GM19324 (cell line): ENCODE measurements around the gene MYO18B.

Experiments
- ATAC-seq: cut with Tn5 transposase; IDR thresholded peaks from one replicate; pipeline ENCODE4 v1.9.1; 2021; ENCODE audit warnings: mild to moderate bottlenecking, moderate library complexity; ENCODE audit not compliant: unreplicated experiment, low FRiP score

The MYO18B gene

DNA sequence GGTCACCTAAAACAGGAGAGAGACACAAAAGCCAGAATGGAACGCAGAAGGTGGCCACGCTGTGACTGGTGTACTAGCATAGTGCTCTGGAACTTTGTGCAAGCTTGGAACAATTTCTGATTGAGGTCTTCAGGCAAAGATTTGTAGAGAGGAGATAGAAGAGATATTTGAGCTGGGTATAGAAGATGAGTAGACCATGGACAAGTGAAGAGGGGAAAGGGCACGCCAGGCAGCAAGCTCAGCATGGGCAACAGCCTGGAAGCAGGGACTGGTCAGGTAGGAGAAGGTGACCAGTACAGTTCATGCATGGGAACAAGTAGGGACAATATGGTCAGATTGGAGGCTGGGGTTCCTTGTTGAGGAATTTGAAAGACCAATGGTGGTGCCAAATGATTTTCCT, 24.4 kb downstream of the MYO18B start:
- ATAC-seq: no peak

DNA sequence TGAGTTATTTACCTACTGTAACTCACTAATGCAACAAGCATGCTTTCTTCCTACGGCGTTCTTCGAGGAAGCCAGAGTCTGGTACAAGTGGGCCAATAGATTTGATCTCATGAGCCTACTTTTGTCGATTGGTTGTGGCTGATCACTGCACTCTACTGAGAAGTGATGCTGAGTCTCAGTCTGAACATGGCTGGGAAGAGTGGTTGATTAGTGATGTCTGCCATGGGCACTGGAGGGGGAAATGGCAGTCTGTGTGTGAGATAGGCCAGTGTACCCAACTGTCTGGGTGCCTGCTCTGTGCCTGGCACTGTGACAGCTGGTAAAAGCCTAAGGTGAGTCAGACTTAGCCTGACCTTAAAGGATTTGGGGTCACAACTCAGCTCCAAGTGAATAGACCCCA, 28.3 kb downstream of the MYO18B start:
- no peak for ATAC-seq

DNA sequence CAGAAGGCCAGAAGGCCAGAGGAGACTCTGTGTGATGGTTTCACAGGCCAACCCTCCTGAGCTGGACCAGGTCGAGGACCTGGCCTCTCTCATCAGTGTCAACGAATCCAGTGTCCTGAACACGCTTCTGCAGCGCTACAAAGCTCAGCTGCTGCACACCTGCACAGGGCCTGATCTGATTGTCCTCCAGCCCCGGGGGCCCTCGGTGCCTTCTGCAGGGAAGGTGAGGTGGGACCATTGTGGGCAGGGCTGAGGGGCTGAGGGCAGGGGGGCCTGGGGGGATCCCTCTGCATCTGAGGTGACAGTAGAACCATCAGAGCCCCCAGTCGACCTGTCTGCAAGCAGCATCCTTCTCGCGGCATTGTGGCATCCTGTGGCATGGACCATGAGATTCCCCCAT, 30.3 kb downstream of the MYO18B start:
- no peak for ATAC-seq

DNA sequence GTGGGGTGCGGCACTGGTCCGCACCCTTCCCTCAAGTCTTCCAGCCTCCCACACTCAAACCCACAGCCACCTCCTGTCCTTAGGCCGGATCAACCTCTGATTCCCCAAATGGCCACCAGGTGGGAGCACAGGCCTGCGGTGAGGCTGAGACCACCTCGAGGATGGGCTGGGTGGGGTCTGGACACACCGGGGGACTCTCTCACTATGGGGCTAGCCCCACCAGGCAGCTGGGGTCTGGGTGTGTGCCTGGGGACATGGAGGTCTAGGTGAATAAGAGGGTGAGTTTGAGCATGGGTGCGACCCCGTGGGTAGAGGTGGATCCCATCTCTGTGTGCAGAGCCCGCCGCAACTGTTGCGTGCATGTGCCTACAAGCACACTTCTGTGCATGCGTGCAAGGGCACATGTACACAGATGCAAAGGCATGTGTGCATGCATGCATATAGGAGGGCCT, 32.6 kb downstream of the MYO18B start:
- ATAC-seq: no peak

DNA sequence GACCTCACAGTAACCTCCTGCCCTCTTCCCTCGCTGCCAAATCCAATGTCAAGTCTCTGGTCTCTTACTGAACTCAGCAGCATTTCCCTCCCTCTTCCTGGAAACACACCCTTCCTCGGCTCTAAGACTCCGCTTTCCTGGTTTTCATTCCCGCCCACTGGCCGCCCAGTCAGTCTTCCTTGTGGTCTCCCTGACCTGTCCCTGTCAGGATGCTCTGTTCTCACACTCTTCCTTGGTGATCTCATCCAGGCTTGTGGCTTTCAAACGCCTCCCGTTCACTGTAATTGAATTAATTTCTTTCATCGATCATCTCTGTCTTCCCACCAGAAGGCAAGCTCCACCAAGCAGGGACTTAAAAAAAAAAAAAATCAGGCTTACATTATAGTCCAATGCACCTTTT, 33.5 kb downstream of the MYO18B start:
- no peak for ATAC-seq

DNA sequence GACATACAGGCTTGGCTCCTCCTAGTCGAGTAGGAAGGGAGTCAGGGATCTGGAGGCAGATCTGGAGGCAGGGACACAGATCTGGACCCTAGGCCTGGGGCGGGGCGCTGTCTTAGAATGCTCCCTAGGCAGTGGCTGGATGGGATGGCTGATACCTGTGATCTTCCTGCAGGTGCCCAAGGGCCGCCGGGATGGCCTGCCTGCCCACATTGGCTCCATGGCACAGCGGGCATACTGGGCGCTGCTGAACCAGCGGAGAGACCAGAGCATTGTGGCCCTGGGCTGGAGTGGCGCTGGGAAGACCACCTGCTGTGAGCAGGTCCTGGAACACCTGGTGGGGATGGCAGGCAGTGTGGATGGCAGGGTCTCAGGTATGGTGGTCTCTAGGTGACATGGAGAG, 35.4 kb downstream of the MYO18B start:
- no peak for ATAC-seq

DNA sequence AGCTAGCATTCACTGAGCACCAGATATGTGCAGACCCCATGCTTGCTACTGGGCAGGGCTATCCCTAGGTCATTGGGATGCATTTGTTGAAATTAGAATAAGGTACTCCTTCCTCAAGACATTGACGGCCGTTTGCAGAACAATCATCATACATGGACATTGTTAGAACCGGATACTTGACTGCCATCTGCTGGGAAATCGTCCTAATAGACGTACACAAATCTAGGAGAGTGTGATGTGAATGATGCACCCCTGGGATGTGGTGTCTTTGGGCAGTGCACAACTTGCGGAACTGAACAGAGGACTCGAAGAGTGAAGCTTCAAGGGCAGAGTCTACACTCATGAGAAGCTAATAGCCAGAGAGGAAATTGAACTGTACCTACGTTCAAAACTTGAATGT, 35.9 kb downstream of the MYO18B start:
- ATAC-seq: no peak

DNA sequence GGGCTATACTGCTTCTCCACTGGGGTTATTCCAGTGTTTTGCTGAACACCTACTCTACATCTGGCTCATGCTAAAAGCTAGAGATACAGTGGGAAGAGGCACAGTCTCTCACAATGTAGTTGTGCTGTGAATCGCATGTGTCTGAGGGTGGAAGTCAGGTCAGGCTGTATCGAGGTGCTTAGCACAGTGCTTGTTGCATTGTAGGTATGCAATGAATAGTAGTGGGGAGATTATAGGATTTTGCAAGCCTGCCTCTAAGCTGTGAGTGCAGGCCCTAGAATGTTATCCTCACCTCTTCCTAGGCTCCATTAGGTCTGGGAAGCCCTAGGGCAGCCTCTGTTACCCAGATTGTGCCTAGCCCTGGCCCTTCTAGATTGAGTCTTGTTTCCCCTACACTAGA, 37.4 kb downstream of the MYO18B start:
- no peak for ATAC-seq

DNA sequence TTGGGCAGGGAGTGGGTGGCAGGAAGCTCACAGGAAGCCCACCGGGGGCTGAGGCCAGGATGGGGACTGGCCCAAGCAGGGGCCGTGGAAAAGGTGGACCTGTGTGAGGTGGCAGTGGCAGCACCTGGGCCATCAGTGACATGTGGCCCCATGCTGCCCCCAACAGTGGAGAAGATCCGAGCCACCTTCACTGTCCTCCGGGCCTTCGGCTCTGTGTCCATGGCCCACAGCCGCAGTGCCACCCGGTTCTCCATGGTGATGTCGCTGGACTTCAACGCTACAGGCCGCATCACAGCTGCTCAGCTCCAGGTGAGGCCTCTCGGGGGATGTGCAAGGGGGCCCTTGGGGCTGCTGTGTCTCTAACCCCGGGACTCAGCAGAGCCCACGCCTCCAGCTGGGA, 37.9 kb downstream of the MYO18B start:
- no peak for ATAC-seq

DNA sequence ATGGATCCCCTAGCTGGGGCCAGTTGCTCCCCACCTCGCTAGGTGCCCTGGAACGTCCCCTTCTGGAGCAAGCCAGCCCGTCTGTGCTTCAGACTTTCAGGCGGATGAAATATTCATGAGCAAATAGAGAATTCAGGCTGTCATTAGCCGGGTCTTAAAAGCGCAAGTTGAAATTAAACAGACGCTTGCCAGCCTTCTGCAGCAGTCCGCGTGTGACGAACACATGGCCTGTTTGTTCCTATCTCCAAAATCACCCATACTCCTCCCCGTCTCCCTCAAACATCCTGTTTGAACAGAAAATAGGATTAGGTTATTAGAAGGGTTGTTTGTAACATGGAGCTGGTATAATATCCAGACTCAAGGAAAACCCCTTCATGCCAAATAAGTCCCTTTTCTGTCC, 38.7 kb downstream of the MYO18B start:
- no peak for ATAC-seq

DNA sequence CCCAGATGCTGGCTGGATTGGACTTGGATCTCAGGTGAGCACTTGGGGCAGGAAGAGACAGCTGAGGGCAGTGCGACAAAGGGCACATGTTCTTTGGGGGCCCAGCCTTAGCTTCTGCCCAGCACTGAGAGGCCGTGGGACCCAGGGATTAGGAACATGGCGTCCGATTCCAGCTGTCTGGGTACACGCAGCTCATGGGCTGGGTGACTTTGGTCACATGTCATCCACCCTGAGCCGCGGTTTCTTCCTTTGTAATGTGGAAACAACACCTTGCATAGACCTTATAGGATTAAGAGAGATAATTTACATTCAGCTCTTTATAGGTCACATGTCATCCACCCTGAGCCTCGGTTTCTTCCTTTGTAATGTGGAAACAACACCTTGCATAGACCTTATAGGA, 39.8 kb downstream of the MYO18B start:
- ATAC-seq: no peak

DNA sequence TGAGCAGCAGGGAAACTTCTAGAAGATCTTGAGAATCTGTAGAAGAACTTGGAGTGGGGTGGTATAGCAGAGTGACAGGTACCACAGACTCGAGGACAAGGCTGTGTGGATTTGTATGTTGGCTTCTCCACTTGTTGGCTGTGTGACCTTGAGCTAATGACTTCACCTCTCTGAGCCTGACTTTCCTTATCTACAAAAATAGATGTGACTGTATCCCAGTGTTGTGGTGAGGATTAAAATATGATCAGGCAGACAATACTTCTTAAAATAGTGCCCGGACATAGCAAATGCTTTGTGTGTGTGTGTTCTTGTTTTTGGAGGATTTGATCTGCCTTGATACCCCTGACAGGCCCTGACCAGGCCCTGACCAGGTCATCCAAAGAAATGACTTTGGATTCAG, 40.8 kb downstream of the MYO18B start:
- no peak for ATAC-seq

DNA sequence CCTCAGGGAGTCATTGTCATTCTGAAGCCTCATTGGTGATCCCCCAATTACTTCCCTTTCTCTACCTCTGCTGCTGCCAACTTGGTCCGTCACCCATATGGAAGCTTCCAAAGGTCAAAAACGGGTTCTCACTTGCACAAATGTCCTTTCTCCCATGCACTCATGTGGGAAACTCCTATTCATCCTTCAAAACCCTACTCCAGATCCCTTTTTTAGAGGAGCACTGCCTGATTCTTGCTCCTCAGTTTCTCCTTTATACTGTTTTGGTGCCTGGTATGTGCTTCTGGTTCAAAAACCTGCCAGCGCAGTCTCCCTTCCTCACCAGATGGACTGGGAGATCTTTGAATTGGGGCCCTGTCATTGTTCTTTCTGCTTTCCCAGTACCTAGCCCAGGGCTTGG, 41.9 kb downstream of the MYO18B start:
- no peak for ATAC-seq

DNA sequence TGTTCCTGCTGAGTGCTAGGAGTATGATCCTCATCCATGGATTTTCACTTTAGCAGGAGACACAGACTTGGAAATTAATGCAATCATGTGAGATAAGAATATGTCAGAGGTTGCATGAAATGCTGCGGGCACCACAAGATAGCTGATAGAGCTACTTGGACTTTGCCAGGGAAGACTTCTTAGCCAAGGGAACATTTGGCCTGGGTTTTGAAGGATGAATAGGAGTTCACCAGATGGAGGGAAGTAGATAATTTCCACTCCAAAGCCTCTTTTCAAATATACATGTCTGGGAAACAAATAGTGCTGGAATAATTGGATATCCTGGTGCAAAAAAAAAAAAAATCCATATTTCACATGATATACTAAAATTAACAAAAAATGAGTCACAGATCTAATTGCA, 44.2 kb downstream of the MYO18B start:
- no peak for ATAC-seq

DNA sequence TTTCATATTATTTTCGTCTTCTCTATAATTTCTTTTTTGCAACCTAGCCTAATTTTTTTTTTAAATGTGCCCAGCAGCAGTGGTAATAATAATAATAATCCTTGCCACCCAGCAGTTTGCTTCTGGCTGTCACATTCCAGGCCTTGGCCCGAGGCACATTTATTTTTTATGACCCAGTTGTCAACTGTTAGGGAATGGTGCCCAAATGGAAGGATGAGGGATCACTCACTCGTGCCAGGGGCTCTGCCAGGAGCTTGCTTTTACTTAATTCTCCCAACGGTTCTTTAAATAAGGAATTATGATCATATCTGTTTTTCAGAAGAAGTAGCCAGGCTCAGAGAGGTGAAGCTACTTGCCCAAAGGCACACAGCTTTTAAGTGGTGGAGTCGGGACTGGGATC, 49.6 kb downstream of the MYO18B start:
- ATAC-seq: no peak

DNA sequence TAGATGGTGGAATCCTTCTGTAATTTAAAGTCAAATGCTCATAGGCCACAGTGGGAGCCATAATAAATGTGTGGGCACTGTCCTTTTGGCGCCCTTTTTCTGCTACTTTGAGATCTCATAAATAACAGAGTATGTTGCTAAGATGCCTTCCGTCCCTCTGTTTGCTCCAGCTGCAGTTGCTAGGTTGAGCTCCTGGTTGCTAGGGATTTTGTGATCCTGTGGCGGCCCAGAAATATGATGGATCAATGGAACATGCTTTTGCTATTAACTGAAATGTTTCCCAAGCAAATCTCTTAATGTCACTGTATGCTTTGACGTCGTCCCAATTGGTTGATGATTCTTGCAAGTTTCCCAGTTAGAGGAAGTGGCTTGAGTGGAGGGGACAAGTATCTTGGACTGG, 53.5 kb downstream of the MYO18B start:
- no peak for ATAC-seq

DNA sequence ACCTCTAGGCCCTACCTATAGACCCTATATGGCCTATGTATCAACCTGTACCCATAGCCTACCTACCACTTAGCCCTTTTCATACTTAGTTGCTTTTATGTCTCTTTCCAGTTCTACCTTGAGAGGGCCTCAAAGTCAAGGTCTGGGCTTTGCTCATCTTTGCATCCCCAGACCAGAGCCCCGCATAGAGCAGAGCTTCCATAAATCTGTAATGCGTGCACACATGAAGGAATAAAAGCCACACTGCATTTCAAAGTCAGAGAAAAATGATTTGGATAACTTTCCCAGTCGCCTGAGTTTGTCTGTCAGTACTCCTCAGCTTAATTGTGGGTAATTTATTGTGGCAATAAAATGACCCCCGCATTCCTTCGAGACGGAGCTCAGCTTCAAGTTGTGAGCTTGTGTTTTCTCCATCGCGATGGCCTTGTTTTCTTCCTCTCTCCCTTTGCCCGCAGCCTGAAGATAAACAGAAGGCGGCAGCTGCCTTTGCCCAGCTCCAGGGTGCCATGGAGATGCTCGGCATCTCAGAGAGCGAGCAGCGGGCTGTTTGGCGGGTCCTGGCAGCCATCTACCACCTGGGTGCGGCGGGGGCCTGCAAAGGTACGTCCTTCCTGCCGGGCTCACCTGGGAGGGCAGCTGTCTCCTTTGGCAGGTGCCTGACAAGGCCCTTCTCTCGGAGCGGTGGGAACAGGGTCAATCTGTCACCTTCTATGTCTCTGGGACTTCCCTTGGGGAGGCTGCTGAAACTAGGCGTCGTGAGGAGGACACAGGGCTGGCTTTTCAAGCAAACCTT, 55.7 kb downstream of the MYO18B start:
- no peak for ATAC-seq

DNA sequence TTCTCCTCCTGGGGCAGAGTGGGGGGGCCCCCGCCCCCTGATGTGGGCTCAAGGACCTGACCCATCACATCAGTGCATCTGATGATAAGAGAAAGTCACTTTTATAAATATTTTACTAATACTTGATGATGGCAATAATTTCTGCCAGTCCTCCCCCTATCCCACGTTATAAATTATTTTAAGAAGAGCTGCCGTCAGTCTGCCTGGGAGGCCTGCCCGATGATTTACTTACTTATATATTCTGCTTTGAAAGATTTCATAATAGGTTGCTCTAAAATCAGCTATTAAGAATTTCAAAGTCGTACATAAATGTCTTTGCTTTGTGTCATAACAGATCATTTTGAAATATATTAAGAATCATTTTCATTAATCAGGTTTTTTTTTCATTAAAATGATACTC, 58.8 kb downstream of the MYO18B start:
- ATAC-seq: no peak

DNA sequence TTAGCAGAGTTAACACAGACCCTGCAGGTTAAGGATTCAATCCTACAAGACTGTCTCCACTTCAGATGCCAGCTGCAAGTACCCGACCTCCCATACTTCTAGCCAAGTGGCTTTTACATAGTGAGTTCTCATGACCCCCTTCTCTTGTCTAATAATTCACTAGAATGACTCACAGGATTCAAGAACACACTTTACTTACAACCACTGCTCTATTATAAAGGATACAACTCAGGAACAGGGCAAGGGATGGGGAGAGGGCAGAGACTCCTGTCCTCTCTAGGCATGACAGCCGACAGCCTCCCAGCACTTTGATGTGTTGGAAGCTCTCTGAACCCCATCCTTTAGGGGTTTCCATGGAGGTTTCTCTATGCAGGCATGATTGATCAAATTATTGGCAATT, 60.0 kb downstream of the MYO18B start:
- no peak for ATAC-seq

DNA sequence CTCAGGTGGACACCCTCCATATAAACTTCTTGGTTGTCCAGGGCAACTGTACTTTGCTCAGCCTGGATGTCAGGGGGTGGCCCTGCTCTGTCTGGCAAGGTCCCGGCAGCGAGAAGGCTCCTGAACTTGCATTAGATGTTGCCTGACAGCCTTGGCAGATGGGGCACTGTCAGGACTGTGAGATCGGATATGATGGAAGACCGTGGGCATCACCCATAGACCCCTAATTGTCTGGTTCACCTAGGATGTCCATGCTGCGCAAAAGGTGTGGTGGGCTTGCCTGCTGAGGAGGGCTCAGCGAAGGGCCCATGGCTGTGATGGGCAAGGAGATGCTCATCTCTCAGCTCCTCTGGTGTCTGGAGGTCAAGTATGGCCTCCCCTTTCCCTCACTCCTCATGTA, 62.7 kb downstream of the MYO18B start:
- ATAC-seq: no peak

DNA sequence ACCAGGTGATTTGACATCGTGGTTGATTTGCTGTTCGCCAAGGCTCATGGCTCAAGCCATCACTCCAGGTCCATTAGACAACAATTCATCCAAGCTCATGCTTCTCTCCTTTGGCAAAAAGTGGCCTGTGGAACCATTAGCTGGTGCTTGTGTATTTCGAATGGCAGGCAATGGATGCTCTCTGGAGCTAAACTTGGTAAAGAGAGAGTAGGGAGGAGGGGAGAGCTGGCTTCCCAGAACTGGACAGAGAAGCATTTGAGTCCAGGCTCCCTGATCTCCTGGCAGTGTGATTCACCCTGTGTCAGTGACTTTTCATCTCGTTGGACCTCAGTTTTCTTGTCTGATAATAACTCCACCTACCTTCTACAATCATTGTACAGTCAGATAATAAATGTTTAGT, 64.6 kb downstream of the MYO18B start:
- ATAC-seq: no peak

DNA sequence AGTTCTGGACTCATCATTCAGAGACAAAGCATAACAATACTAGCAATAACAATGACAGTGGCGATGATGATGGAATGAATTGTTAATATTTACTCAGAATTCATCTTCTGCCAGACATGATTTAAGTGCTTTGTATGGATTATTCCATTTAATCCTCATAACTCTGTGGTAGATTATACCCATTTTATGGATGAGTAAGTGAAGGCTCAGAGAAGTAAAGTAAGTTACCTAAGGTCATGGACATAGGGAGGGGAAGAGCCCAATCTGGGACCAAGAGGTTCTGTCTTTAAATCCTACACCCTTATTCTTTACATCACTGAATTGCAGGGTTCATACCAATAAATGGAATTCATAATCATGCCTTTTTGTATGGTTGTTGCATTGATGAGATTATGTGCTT, 72.7 kb downstream of the MYO18B start:
- no peak for ATAC-seq

DNA sequence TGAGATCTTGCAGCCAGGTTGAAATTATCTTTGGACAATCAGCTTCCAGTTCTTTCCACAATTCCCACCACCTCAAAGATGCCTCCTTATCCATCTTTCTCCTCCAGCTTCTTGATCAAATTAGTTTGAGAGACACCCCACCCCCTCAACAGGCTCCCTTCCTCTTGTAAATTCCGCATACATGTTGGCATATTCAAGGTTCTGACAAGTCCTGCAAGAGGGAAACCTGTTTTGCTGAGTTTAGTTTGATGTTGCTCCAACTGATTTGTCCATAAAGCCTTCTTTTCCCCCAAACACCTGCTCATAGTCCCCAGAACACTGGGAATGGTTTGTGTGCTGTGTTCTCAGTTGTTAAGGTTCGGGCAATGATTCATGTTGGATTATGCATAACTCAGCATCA, 73.6 kb downstream of the MYO18B start:
- ATAC-seq: no peak
